ENCODE measurements around the gene P3H1.

- TF ChIP-seq POLR2AphosphoS5 (IDR thresholded peaks at IDR 0.05), result no peak
- no peak for TF ChIP-seq CTCF (IDR thresholded peaks at IDR 0.05)
- TF ChIP-seq POLR2A (IDR thresholded peaks at IDR 0.05; ENCODE audit: low read depth), result no peak
- no peak for TF ChIP-seq EP300 (IDR thresholded peaks at IDR 0.05)
Measured at GRCh38 chr1:42736571-42737200, 30.1 kb downstream of the P3H1 start.

Data from esophagus muscularis mucosa (tissue), 4 donors.